ENCODE results near the gene ZNF628.

Gene ZNF628

DNA sequence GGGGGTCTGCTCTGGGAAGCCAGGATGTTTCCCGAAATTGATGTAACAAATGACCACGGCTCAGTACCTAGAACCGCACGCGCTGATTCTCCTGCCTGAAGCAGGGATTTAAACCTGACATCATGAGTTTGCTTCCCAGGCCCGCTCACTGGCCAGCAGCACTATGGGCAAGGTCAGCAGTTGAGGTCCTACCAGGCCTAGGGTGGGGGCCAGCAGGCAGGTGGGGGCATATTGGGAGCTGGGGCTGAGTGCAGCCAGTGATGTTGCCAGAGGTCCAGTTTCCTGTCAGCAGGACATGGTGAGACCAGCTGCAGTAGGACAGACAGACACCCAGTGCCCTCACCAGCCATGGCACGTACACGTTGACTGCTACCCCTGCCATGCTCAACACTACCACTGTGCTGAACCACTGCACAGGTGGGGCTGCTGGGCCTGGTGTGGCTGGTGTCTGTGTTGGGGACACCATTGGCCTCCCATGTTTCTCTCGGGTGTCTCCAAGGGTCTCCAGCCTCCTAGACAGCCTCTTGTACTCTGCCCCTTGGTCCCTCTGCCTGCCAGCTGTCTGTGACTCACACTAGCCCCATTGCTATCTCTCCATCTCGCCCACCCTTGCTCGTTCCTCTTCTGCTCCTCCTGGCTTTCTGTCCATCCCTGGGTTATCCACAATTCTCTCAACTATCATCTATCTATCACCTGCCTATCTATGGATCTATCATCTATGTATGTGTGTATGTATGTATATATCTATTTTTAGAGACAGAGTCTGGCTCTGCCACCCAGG lies 10.8 kb upstream of the ZNF628 start:
- DNase-seq: no peak

- DNase-seq: no peak
Measured at GRCh38 chr19:55466241-55466614, 10.2 kb upstream of the ZNF628 start.

DNA sequence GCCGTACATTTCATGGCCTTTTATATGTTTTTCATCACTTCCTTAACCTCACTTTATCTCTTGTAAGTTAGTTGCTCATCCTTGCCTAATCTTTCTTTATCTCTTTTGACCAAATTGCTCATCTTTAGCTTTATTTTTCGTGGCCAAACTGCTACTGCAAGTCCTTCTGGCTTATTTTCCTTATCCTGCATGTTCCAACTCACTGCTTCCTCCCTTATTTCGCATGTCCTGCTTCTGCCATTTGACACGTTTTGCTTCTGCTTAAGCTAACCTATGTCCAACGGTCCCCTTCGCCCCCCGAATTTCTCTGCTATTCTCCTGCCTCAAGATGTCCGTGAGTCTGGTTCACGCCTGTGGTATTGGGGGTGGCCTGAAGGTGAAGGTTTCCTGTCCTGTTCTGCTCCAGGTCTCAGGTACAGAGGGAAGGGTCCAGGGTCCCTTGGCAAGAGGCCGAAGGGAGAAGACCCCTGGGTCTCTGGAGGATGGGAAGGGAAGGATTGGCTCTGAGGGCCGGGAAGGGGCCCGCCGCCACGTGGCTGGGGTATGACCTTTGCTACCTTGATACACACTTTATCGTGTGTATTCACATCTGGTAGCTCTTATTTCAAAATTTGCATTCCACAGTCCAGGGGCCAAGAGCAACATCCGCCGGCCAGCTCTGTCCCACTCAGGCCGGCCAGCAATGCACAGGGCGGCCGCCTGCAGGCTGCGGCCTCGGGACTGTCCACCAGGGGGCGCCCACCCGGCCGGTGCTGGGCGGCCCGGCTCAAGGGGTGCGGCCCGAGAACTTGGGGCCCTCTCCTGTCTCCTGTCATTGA lies 9.0 kb upstream of the ZNF628 start:
- no peak for DNase-seq

DNA sequence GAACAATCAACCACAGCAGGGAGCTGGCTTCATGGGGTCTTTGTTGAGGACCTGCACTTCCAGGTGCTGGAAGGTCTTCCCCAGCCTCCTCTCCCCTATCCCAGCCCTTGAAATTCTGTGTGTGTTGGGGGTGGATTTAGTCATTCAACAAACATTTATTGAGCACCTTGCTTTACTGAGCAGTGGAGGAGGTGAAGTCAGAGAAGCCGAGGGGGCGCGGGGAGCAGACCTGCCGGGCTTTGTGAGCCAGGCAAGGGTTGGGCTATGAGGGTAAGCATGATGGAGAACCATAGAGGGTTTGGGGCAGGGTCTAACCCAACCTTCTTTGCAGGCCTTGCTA lies 8.4 kb upstream of the ZNF628 start:
- DNase-seq: no peak

GRCh38 chr19:55471266-55471665 lies 5.2 kb upstream of the ZNF628 start:
- DNase-seq: no peak

DNA sequence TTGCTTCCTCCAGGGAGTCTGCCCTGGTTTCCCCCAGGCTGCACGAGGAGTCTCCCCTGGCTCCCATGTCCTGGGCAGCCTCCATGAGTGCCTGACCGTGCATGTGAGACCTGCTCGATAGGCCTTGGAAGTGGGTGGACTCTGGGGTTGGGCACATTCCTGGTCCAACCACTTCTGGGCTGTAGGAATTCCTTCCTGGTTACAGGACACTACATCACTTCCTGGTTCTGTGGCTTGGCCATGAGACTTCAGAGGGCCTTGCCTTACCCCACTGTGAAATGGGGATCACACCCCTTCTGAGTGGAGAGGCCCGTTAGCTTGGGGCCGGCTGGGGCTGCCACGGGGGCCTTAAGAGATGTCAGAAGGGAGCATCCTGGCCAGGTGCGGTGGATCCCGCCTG lies 4.0 kb upstream of the ZNF628 start:
- DNase-seq: no peak

GRCh38 chr19:55473225-55474012 lies 3.0 kb upstream of the ZNF628 start:
- peak; percentile 58 for DNase-seq

- DNase-seq: no peak
Measured at GRCh38 chr19:55474269-55475265, 1.9 kb upstream of the ZNF628 start.

DNA sequence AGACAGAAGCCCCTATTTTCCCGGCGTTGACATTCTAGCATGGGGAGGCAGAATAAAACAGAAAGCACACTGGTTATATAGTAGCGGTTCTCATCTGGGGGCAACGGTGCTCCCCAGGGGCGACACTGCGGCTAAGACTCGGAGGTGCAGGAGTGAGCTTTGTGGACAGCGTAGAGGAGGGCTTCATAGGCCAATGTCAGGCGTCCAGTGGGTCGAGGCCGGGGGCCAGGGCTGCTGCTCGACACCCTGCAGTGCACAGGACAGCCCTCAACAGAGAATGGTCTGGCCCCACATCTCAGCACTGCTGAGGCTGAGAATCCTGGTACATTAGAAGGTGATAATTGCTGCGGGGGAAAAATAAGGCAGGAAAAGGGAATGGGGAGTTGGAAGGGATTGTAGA lies 1.5 kb downstream of the ZNF628 start:
- no peak for DNase-seq

DNA sequence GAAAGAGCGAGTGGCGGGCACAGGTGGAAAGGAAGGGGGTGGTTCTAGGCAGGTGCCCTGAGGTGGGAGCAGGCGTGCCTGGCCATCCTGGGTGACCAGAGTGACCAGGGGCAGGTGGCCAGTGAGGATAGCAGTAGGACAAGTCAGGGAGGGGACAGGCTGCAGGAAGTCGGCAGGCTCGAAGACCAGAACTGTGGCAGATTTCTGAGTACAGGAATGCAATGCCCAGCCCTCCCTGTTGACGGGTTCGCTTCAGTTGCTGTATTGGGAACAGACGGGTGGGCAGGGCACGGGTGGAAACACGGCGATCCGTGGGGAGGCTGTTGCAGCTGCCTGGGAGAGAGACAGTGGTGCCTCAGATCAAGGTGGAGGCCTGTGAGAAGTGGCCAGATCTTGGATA lies 1.9 kb downstream of the ZNF628 start:
- DNase-seq: no peak

DNA sequence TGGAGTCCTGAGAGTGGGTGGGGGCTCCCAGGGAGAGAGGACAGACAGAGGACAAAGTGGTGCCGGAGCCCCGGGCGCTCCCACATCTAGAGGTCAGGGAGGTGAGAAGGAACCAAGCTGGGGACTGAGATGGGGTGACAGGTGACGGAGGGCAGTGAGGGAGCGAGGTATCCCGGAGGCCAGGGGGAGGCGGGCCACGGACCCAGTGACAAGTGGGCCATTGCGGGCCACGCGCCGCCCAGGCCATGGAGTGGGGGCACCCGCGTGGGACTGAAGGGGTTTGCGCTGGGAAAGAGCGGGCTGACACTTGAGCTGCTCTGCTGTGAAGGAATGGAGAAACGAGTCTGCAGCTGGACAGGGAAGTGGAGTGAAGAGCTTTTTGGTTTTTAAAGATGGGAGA lies 2.6 kb downstream of the ZNF628 start:
- DNase-seq: no peak

GRCh38 chr19:55479451-55480230 lies 3.2 kb downstream of the ZNF628 start:
- DNase-seq: no peak

GRCh38 chr19:55481148-55481793 lies 4.9 kb downstream of the ZNF628 start:
- no peak for DNase-seq

- DNase-seq: no peak
Measured at GRCh38 chr19:55481794-55482155, 5.4 kb downstream of the ZNF628 start.

DNA sequence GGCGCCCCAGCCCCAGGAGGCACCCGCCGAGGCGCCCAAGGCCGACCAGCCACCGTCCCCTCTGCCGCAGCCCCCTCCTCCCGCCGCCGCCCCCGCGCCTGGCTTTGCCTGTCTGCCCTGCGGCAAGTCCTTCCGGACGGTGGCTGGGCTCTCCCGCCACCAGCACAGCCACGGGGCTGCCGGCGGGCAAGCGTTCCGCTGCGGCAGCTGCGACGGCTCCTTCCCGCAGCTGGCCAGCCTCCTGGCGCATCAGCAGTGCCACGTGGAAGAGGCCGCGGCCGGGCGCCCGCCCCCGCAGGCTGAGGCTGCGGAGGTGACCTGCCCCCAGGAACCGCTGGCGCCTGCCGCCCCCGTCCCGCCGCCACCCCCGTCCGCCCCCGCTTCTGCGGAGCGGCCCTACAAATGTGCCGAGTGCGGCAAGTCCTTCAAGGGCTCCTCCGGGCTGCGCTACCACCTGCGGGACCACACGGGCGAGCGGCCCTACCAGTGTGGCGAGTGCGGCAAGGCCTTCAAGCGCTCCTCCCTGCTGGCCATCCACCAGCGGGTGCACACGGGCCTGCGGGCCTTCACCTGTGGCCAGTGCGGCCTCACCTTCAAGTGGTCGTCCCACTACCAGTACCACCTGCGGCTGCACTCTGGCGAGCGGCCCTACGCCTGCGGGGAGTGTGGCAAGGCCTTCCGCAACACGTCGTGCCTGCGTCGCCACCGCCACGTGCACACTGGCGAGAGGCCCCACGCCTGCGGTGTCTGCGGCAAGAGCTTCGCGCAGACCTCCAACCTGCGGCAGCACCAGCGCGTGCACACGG lies 5.9 kb downstream of the ZNF628 start:
- DNase-seq: no peak

DNA sequence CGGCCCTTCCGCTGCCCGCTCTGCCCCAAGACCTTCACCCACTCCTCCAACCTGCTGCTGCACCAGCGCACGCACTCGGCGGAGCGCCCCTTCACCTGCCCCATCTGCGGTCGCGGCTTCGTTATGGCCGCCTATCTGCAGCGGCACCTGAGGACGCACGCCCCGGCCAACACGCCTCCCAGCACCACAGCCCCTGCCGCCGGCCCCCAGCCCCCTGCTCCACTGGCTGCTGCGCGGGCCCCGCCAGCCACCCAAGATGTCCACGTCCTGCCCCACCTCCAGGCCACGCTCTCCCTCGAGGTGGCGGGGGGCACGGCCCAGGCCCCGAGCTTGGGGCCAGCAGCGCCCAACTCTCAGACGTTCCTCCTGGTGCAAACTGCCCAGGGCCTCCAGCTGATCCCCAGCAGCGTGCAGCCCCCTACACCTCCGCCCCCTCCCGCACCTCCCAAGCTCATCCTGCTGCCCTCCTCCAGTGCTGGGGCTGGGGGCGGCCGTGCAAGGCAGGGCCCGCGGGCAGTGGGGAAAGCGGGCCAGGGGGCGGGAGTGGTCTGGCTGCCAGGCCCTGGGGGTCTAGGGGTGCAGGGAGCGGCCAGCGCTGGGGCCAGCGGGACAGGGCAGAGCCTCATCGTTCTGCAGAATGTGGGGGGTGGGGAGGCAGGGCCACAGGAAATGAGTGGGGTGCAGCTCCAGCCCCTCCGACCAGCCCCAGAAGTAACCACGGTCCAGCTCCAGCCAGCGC lies 6.7 kb downstream of the ZNF628 start:
- DNase-seq: no peak

DNA sequence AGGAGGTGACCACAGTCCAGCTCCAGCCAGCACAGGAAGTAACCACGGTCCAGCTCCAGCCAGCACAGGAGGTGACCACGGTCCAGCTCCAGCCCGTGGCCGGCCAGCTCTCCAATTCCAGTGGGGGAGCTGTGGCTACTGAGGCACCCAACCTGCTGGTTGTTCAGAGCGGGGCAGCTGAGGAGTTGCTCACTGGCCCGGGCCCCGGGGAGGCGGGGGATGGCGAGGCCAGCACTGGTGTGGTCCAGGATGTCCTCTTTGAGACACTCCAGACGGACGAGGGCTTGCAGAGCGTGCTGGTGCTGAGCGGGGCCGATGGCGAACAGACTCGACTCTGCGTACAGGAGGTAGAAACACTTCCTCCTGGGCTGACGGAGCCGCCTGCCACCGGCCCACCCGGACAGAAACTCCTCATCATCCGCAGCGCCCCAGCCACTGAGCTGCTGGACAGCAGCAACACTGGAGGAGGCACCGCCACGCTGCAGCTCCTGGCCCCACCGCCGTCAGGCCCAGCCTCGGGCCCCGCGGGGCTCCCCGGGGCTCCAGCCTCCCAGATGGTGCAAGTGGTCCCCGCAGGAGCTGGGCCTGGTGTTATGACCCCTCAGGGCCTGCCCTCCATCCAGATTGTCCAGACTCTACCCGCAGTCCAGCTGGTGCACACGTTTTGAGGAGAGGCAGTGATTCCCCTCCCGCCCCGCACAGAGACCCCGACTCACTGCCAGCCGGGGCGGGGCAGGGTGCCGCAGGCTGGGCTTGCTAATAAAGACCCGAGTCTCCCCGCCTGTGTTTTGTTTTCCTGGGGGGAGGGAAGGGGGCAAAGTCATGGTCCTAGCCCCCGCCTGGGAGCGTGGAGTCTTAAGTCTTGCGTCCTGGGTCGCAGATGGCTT lies 7.5 kb downstream of the ZNF628 start:
- DNase-seq: no peak

Measured in NCI-H2227 treated with DMSO at 0.1 percent for 48 hours (cell line).